Hepatic stellate cell (primary cell): ENCODE results near the gene RASSF3.

Experiments used
- DNase-seq: peaks from one replicate; pipeline ENCODE4 v3.0.0; 2011; ENCODE audit warnings: low spot score

RASSF3 gene

DNA sequence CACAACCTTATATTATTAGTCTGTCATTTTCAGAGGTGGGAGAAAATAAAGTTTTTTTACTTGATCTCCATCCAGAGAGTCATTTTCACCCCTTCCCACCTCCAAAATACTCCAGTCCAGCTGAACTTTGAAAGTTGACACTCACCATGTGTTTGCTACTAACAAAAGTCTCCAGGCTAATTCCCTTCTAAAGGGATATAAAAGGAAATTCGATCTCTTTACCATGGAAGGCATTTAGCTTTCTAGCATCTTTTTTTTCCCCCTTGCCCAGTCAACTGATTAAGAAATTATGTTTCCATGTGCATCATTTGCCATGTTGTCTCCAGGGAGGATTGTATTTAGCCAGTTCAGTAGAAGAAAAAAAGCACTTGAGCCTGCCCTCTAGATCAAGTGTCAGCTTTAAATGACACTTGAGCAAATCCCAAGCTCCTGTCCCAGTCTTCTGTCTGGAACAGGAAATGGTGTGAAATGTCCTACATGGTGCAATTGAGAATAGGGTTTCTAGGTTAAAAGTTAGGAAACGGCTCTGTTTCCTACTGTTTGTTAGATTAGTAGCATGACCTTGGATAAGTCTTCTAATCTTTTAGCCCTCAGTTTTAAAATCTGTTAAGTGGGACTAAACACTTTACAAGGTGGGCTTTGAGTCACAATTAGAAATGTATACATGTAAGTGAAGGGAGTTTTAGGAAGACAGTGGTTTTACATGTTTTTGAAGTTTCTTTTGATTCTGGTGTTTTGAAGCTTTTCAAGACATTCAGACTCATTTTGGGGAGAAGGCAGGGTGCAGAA lies 81.7 kb downstream of the RASSF3 start:
- no peak for DNase-seq

- DNase-seq: no peak
Measured at GRCh38 chr12:64694130-64695040, 84.1 kb downstream of the RASSF3 start.

DNA sequence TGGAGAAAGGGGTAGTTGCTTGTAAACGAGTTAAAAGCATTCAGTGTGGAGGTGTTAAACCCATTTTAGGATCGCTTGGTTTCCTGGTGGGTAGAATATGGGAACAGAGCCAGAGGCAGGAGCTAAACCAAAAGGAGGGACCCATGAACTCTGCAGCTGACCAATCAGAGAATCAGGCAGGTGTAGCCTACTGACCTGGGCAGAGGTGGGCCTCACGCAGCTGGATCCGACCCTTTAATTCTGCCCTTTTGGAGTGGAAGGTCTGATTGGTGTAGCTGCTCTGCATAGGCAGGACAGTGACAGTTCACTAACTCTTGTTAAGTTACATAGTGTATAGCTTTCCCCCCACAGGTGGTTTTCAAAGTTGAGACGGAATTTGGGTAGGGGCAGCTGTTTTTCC lies 85.3 kb downstream of the RASSF3 start:
- no peak for DNase-seq

DNA sequence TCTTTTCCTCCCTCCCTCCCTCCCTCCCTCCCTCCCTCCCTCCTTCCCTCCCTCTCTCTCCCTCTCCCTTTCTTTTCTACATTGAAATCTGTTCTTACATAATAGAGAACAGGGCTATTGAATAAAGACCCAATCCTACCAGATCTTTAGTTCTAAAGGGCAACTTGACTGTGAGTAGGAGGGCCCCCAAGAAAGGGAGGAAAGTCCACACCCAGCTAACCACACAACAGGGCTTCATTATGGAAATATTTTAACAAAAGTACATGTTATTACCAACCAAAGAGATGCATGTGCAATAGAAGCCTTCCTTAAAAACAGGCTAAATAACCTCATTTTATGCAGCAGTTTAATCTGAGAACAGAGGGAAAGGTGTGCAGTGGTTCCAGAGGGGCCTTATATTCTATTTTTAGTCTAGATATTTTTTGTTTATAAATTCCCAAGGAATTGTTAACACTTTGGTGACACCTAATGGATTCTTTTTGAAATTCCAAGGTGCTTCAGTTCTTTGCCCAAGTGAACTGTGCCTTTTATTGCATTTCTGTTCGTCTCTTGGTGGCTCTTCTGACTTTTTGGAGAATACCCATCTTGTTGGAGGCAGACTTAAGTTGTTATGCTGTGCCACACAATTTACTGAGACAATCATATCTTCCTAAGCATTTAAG lies 85.9 kb downstream of the RASSF3 start:
- peak; percentile 25 for DNase-seq

DNA sequence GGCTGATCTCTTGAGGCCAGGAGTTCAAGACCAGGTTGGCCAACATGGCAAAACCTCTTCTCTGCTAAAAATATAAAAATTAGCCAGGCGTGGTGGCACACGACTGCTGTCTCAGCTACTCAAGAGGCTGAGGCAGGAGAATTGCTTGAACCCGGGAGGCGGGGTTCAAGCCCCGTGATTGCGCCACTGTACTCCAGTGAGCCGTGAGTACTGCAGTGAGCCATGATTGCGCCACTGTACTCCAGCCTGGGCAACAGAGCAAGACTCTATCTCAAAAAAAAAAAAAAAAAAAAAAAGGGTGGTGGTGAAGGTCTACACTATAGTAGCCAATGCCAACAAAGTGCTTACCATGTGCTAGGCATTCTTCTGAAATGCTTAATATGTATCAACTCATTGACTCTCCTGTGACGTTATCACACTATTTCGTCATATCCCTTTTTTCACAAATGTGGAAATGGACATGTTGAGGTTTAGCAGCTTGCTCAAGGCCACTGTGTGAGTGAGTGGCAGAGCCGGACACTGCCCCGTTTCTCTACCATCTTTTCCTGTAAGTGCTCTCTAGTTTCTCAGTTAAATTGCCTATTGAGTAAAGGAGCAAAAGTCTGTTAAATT lies 89.3 kb downstream of the RASSF3 start:
- DNase-seq: no peak

- no peak for DNase-seq
Measured at GRCh38 chr12:64700532-64700931, 90.2 kb downstream of the RASSF3 start.

GRCh38 chr12:64701283-64701682 lies 91.0 kb downstream of the RASSF3 start:
- DNase-seq: no peak

GRCh38 chr12:64706306-64706705 lies 96.0 kb downstream of the RASSF3 start:
- no peak for DNase-seq

DNA sequence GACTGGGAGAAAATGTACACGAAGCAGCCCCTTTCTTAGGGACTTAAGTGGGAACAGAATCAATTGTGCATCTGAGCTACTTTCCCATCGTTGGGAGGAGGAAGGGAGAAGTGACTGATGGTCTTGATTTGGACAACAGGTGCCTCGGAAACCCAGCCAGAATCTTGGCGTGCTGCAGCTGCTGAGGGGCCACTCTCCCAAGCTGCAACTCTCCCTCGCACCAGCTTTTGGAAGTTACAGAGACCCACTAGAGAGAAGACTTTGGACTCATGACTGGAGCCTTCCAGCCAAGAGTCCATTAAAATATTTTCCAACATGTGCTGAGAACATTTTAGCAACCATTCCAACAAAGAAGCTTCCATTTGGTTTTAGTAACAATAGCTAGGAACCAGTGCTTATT lies 96.6 kb downstream of the RASSF3 start:
- DNase-seq: no peak

GRCh38 chr12:64707362-64707761 lies 97.1 kb downstream of the RASSF3 start:
- no peak for DNase-seq

GRCh38 chr12:64707926-64708325 lies 97.6 kb downstream of the RASSF3 start:
- DNase-seq: no peak

DNA sequence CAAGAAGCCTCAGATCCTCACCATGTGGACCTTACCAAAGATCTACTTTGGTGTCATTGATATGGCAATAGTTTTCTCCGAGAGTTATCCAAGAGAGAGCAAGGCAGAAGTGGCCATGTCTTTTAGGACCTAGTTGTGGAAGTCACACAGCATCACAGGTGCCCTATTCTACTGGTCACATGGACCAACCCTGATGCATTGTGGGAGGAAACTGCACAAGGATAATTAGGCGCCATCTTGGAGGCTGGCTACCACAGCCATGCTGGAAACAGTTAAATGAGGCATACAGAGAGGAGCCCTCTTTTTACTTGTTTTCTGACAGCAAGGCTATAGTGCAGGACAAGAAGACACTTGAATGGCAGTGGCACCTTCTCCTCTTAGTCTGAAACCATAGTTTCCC lies 99.1 kb downstream of the RASSF3 start:
- no peak for DNase-seq

- DNase-seq: no peak
Measured at GRCh38 chr12:64713376-64713775, 103.1 kb downstream of the RASSF3 start.

GRCh38 chr12:64714551-64714968 lies 104.3 kb downstream of the RASSF3 start:
- no peak for DNase-seq

GRCh38 chr12:64716371-64716770 lies 106.1 kb downstream of the RASSF3 start:
- DNase-seq: no peak

- no peak for DNase-seq
Measured at GRCh38 chr12:64716839-64717455, 106.7 kb downstream of the RASSF3 start.

DNA sequence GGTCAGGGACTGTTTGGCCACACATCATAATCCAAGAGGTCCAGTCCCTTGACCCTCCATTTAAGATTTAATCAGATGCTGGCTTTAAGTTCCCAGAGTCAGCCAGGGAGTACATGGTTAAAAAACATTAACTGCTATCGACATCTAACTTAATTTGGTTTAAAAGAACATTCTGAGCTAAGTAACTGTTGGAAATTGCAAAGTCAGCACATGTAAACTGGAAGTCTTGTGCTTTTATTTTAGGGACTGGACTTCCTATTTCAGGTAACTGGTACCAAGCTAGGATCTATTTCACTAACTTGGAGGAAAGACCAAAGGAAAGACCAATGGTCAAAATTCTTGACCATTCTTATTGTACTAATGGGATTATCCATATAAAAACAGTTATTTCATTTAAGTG lies 108.4 kb downstream of the RASSF3 start:
- no peak for DNase-seq

DNA sequence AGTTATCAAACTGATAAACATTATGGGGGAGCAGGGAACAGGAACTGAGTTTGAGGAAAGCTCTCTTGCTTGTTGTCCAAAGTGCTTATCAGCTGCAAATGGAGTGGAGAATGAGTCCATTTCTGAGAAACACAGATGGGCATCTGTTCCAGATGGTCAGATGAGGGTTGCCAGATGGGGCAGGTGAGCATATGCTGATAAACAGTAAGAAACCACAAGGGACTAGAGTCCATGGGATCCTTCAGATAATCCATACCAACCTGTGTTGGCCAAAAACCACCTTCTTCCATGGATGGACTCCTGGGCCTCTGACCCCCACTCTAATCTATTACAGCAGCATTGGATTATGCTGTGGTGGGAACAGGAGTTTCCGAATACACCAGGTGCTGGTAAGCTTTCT lies 110.6 kb downstream of the RASSF3 start:
- DNase-seq: no peak

DNA sequence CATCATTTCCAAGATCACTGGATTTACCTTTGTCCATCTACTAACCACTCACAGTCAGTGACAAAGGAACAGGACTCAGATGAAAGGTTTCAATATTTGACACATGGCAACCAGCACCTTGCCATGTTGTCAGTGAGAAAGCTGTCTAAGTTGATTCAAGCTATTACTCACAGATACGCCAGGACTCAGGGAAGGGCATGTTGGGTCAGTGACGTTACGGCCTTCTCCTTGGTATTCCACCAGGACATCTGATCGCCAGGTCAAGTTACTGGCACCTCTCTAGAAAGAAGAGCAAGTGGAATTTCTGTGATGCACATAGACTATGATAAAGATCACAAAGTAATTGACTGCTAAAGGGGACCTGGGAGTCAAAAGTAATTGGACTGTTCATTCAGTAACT lies 112.5 kb downstream of the RASSF3 start:
- DNase-seq: no peak

DNA sequence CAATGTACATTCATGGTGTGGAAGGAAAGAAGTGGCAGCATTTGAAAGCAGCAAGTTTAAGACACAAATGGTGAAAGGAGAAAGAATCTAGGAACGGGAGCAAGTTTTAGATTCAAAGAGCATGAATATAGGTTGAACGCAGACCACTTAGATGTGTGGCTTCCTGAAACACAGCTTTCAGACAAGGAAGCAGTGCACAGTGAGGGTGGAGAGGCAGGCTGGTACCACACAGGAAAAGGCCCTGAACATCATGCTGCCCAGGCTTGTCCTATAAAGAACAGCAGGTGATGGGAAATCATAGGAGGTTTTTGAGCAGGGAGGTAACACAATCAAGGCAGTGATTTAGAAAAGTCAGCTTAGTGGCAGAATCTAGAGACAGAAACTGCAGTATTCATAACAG lies 113.3 kb downstream of the RASSF3 start:
- DNase-seq: no peak

GRCh38 chr12:64724201-64724745 lies 114.0 kb downstream of the RASSF3 start:
- no peak for DNase-seq
